A673 (cell line): ENCODE data around the gene MAGEB2. TPM values are rescaled to one million over a fixed set of nuclear protein-coding genes. Genes with fewer than 3 reads are reported as not detected.

Source experiments
- Bru-seq: library from RNA; stranded (reverse); fragments of 400-500 nt; gene quantifications from one replicate; lab custom pipeline; 2021; lab: Mats Ljungman, UMichigan
- BruChase-seq, 2 experiments: library from RNA; stranded (reverse); fragments of 400-500 nt; gene quantifications; one replicate each; lab custom pipeline; 2021; lab: Mats Ljungman, UMichigan
- BruUV-seq: library from RNA; stranded (reverse); fragments of 400-500 nt; replicated peaks from 2 replicates; lab custom pipeline; 2021; lab: Mats Ljungman, UMichigan
- CTCF ChIA-PET: fragments of 300-600 bp; sonication (Branson Sonifier 250); formaldehyde crosslinking; loops from one replicate; lab custom pipeline; 2022; ENCODE audit warnings: antibody characterized with exemption; lab: Charles Lee
- POLR2A ChIA-PET: fragments of 300-600 bp; sonication (Branson Sonifier 250); formaldehyde crosslinking; loops from one replicate; lab custom pipeline; 2022; ENCODE audit warnings: antibody characterized with exemption; ENCODE audit not compliant: low non-redundant PET; lab: Charles Lee
- DNase-seq: peaks from one replicate; pipeline ENCODE4 v3.0.0-alpha.2; 2015; ENCODE audit warnings: low spot score
- H3K27ac ChIP-seq: fragments of 200-600 bp; sonication (generic); 2 replicates; pipeline ENCODE4 v1.5.1; 2016; ENCODE audit warnings: mixed run types, low read depth, mild to moderate bottlenecking, mixed read lengths, antibody characterized with exemption, low read length; ENCODE audit not compliant: poor library complexity, severe bottlenecking
- H3K27me3 ChIP-seq: fragments of 200-600 bp; sonication (generic); replicated peaks from 2 replicates; pipeline ENCODE4 v1.6.1; 2017; ENCODE audit warnings: mixed run types, low read depth, mild to moderate bottlenecking, mixed read lengths, antibody characterized with exemption, low read length; ENCODE audit not compliant: insufficient read depth, poor library complexity
- H3K36me3 ChIP-seq: fragments of 200-600 bp; sonication (generic); 2 replicates; pipeline ENCODE4 v1.6.1; 2016; ENCODE audit warnings: mixed run types, mild to moderate bottlenecking, mixed read lengths, antibody characterized with exemption, low read length; ENCODE audit not compliant: insufficient read depth, poor library complexity, severe bottlenecking
- H3K4me1 ChIP-seq: fragments of 200-600 bp; sonication (generic); 2 replicates; pipeline ENCODE4 v1.6.1; 2017; ENCODE audit warnings: mixed run types, mild to moderate bottlenecking, mixed read lengths, antibody characterized with exemption, low read length; ENCODE audit not compliant: insufficient read depth, poor library complexity, severe bottlenecking
- H3K4me3 ChIP-seq: fragments of 200-600 bp; sonication (generic); 2 replicates; pipeline ENCODE4 v1.5.1; 2016; ENCODE audit warnings: low read depth, mixed run types, mild to moderate bottlenecking, mixed read lengths, low read length; ENCODE audit not compliant: poor library complexity, severe bottlenecking
- H3K9me3 ChIP-seq: fragments of 200-600 bp; sonication (generic); 2 replicates; pipeline ENCODE4 v1.6.1; 2016; ENCODE audit warnings: mixed run types, low read depth, mild to moderate bottlenecking, mixed read lengths, antibody characterized with exemption, low read length; ENCODE audit not compliant: poor library complexity, severe bottlenecking
- EZH2 ChIP-seq: fragments of 200-600 bp; sonication (generic); IDR thresholded peaks from 2 replicates; pipeline ENCODE4 v1.6.1; 2017; ENCODE audit warnings: borderline replicate concordance, low read depth, mild to moderate bottlenecking, mixed read lengths, antibody characterized with exemption, low read length; ENCODE audit not compliant: poor library complexity, severe bottlenecking
- intact Hi-C: fragments of 100-400 bp; cut with micrococcal nuclease; formaldehyde crosslinking; loops from one replicate; pipeline ENCODE4 v1.10.0; 2022; ENCODE audit not compliant: unreplicated experiment
- long read RNA-seq: library from polyadenylated mRNA; stranded (forward); transcript quantifications from one replicate; pipeline ENCODE4 v2.0.0, GENCODE V29; 2022
- total RNA-seq: library from RNA; stranded (reverse); gene quantifications from 2 replicates; pipeline ENCODE4 v1.2.3, GENCODE V29; 2021
- TF ChIP-seq, protein P1 (sequence below): fragments of 300-800, 200-600 bp; sonication (generic); conservative IDR thresholded peaks from 2 replicates; pipeline ENCODE4 v1.5.1; 2017; ENCODE audit warnings: low read depth, mild to moderate bottlenecking, antibody characterized with exemption, low read length, moderate library complexity, mixed read lengths

Gene MAGEB2
- not detected in 2 replicates for total RNA-seq
- not detected for Bru-seq, nascent RNA
- BruChase-seq, experiment 1, labeled RNA remaining after a 2-hour chase: not detected
- not detected for BruChase-seq, experiment 2, labeled RNA remaining after a 6-hour chase
- long read RNA-seq: 0 reads

GRCh38 chrX:30215357-30215843, at the start of gene MAGEB2:
MAGEB2 (plus strand) TSS chrX:30215563; CDS start chrX:30218581, 3,018 bp downstream.
- Histone ChIP-seq H3K9me3 (no peaks in the 10 kb centered on the region), H3K4me3 (no peak within 1 kb of the TSS), H3K4me1 (no peaks in the 10 kb centered on the region), H3K27me3 (no peaks in the 10 kb centered on the region), H3K36me3 (no peaks in the 10 kb centered on the region), H3K27ac (no peak within 1 kb of the TSS)
- no TSS peak for BruUV-seq
- ChIA-PET POLR2A (no interaction called here), CTCF (no interaction called here)
- DNase-seq: no peak
- TF ChIP-seq, protein P1, sequence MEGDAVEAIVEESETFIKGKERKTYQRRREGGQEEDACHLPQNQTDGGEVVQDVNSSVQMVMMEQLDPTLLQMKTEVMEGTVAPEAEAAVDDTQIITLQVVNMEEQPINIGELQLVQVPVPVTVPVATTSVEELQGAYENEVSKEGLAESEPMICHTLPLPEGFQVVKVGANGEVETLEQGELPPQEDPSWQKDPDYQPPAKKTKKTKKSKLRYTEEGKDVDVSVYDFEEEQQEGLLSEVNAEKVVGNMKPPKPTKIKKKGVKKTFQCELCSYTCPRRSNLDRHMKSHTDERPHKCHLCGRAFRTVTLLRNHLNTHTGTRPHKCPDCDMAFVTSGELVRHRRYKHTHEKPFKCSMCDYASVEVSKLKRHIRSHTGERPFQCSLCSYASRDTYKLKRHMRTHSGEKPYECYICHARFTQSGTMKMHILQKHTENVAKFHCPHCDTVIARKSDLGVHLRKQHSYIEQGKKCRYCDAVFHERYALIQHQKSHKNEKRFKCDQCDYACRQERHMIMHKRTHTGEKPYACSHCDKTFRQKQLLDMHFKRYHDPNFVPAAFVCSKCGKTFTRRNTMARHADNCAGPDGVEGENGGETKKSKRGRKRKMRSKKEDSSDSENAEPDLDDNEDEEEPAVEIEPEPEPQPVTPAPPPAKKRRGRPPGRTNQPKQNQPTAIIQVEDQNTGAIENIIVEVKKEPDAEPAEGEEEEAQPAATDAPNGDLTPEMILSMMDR: no peak
- no peak for TF ChIP-seq EZH2
- intact Hi-C loops: no loop called here

- Histone ChIP-seq H3K4me3 (no peak overlapping the region), H3K27ac (no peak overlapping the region), H3K4me1 (no peaks in the 10 kb centered on the region), H3K9me3 (no peaks in the 10 kb centered on the region), H3K36me3 (no peaks in the 10 kb centered on the region), H3K27me3 (no peaks in the 10 kb centered on the region)
- intact Hi-C loops: no loop called here
- DNase-seq: no peak
- no TSS peak for BruUV-seq
- CTCF ChIA-PET: no interaction called here
- TF ChIP-seq EZH2: no peak
- TF ChIP-seq, protein P1: no peak
- POLR2A ChIA-PET: no interaction called here
Observed at GRCh38 chrX:30170900-30171299, 44.5 kb upstream of the MAGEB2 start.

- intact Hi-C loops: loop anchor here (10.0 kb wide), 1 partner anchor 237 kb away; no protein-coding TSS in a partner anchor
Observed at GRCh38 chrX:30181353-30181752, 34.0 kb upstream of the MAGEB2 start.

More at GRCh38 chrX:30181353-30181752, 34.0 kb upstream of the MAGEB2 start:
- ChIA-PET POLR2A (no interaction called here), CTCF (no interaction called here)
- Histone ChIP-seq H3K27me3 (no peaks in the 10 kb centered on the region), H3K9me3 (no peaks in the 10 kb centered on the region), H3K27ac (no peak overlapping the region), H3K4me1 (no peaks in the 10 kb centered on the region), H3K4me3 (no peak overlapping the region), H3K36me3 (no peaks in the 10 kb centered on the region)
- no peak for DNase-seq
- TF ChIP-seq, protein P1: no peak
- TF ChIP-seq EZH2: no peak
- BruUV-seq: no TSS peak
